ACHN (cell line): ENCODE results near the gene SDSL.

Experiments
- DNase-seq: peaks from one replicate; pipeline ENCODE4 v3.0.0-alpha.2; 2015
- in situ Hi-C: cut with HindIII; loops from 2 replicates; pipeline ENCODE4 v1.10.0; 2017; ENCODE audit warnings: low sequenced_read_pairs, low pct_ligation_motif_present, low pct_unique_long_range_greater_than_20kb

Gene SDSL

DNA sequence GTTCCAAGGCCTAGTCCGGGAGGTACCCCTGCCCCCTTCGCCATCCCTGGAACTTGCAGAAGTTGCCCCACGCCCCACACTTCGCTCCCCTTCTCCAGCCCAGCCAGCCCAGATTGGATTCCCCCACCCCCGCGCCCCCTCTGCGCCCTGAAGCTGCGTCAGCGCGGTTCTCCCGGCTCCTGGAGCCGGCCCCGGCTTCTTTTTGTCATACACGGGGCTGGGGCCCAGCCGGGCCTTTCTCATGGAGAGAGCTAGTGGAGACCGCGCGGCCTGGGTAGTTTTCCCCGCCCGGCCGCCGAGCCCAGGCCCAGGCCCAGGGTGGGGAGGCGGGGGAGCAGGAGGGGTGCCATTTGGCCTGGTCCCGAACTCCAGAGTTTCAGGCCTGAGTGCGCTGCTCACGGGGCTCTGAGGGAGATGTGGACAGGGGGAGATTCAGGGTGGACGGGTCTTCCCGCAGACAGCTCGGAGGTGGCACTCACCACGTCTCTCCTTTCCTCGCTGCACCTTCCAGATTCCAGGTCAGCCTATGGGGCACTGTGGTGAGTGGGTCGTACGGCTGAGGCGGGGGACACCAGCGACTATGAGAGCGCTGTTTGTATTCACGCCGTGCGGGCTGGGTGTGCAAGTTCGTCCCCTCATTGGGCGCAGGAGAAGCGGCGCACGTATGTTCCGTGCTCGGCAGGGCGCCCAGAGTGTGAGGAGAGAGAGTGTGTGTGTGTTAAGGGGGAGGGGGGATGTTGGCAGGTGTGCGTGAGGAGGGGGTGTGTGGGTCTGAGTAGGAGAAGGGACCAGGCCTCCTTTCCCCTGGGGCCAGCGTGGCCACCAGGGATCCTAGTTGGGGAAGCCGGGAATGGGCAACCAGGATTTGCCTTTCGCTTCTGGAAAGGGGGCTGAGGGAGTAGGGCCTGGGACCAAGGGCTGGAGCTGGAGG is 50.3 kb downstream of the SDSL start:
- DNase-seq, result no peak
- in situ Hi-C loops, result no loop called here

DNA sequence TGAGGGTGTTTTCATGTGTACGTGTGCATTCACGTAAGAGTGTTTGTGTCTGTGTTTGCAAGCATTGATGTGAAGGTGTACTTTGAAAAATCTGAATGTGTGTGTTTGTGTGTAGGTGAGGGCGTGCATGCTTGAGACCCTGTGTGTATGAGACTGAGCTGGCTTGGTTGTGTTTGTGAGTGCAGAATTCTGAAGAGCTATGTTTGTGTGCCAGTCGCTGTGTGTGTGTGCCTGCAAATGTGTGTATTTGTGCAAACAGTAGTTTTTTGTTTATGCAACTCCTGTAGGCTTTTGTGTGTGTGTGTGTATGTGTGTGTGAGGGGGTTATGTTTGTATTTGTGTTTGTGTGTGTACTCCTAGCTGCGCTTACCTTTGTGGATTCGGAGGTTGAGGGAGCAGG is 51.2 kb downstream of the SDSL start:
- DNase-seq, result no peak
- in situ Hi-C loops, result no loop called here

DNA sequence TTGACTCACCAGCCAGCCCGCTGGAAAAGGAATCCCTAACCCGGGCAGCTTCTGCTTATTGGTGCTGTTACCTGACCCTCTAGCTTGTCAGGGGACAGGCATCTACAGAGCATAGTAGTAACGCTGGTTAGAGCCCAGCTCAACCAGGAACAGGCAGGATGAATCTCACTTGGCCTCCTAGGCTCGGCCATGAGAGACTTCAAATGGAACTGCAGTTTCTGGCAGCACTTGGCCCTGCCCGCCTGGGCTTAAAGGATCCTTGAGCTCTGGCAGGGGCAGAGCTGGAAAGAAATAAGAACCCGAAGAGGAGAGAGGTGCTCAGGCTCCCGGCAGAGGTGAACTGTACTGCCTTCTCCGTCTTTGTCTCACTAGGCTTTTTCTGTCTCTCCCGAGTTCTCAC is 51.8 kb downstream of the SDSL start:
- DNase-seq, result no peak
- in situ Hi-C loops, result no loop called here

DNA sequence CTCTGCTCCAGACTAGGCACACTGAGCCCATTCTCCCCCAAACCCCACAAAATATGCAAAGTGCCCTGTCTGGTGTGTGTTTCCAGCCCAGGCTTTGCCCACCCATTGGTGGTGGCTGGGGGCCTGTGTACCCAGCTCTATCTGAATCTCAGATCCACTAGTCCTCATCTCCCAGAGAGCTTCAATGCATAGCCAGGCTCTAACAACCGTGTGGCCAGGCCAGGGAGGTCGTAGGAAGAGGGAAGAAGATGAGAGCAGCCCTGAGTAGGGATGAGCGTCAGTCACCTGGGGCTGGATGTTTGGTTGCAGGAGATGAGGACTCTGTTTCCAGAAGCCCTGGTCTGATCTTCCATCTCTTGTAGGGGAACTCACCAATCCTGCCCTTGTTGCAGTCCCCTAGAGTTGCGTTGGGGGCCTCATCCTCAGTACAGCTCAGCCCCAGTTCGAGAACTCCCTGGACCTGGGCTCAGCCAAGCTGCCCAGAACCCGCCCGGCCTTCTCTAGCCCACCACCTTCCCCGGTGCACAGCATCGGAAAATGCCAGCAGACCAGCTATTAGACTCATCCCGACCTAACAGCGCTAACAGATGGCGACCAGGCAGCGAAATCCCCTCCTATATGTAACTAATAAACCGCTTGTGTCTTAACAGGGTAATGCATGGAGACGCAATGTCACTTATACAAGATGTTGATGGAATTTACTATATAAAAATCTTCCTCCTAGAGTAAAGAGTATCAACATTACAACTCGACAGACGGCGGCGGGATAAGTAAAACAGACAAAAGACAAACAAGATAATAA is 52.7 kb downstream of the SDSL start:
- in situ Hi-C loops, result no loop called here
- DNase-seq, result no peak

DNA sequence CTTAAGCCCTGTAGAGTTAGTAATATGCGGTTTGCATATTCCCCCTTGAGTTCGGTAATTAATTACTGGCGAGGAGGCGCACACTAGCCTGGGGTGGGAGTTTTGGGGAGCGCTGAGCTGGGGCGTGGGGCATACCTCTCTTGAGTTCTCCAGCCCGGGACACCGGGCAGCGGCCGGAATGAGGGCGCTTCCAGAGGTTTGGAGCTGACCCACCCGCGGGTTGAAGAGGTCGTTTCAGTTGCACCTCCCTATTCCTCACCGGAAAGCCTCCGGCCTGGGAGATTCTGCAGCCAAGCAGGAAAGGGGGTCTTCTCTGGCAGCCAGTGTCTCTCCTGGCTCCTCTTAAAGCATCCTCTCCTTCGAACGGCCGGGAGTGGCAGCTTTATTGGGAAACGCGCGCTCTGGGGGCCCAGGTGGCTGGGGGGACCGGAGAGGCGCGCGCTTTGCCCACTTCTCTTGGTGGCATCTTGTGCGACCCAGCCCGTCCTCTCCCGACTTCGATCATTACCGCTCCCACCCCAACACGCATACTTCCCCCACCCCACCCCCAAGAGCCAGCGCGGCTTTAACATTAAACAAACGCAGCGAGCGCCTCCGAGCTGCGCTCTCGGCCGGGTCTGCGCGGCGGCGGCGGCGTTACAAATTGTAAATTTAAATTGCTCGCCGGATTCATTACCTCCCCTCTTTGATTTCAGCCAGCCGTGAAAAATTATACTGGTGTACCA is 53.4 kb downstream of the SDSL start:
- in situ Hi-C loops, result no loop called here
- DNase-seq, result no peak

DNA sequence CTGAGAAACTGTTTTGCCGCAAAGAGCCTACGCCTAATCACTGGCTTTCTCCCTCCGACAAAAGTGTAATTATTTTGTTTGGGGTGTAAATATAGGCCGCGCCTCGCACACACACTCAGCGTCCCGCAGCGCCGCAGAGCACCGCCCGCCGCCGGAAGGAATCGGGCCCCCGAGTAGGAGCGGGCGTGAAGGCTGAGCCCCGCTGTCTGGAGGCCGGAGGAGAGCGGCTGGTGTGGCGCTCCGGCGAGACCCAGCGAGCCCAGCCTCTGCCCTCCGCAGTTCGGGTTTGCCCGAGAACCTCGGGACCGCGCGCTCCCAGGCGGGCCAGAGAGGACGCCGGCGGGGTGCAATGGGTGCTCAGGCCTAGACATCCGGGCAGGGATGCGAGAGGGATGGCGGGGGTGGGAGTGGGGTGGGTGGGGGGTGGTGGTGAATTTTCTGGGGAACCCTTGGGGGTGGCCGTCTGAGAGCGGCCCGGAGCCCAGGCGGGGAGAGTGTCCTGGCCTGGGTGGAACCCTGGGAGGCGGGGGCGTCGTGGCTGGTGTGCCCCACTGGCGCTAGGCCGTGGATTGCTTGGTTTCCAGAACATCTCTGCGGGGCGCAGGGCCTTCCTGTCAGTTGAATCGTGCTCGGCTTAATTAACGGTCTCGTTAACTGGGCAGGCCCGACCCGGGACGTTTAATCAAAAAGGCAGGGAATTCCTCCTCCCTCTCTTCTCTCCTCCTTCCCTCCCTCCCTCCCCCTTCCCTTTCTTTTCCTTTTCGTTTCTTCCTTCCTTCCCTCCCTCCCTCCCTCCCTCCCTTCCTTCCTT is 54.2 kb downstream of the SDSL start:
- no peak for DNase-seq

DNA sequence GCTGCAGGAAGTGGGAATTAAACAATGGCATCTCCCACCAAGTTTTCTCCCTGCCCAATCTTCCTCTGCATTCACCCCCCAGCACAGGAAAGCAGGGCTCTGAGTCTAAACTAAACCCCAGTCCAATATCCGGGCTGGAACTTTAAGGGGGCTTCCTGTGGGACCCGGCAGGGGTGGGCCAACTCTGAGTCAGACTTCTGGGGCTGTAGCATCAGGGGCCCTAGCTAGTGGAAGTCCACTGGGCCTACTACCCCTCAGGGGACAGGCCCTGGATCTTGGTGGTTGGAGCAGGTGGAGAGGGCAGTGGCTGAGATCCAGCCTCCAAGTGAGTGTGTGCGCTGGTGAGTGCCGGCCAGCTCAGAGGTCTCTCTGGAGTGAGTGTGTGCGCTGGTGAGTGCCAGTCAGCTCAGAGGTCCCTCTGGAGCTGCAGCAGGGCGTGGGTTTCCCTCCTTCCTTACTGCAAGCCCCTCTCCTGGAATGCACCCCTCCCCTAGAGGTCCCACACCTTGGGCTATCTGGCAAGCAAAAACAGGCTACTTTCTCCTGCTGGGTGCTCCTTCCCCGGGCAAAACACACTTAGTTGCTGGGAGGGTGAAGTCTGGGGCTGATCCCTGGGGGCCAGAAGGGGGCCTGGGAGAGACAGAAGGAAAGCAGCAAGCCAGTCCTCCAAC is 55.1 kb downstream of the SDSL start:
- no peak for DNase-seq
- in situ Hi-C loops, result no loop called here

More for the DNA sequence above, 54.2 kb downstream of the SDSL start:
- in situ Hi-C loops, result no loop called here

DNA sequence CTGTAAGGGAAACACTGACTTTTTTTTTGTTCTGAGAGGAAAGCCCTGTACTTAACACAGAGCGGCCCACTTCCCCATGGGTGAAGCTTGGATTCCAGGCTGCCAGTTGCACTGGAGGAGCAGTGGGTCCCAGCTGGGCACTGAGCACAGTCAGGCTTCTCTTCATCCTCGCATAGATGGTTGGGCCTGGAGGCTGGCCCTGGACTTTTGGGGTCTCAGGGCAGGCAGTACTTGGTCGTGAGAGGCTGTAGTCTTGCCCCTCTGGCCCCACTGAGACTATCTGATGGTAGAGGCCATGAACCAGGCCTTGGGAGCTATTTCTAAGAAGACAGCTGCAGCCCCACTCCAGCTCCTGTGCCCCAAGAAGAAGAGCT is 55.6 kb downstream of the SDSL start:
- no peak for DNase-seq
- in situ Hi-C loops, result no loop called here

DNA sequence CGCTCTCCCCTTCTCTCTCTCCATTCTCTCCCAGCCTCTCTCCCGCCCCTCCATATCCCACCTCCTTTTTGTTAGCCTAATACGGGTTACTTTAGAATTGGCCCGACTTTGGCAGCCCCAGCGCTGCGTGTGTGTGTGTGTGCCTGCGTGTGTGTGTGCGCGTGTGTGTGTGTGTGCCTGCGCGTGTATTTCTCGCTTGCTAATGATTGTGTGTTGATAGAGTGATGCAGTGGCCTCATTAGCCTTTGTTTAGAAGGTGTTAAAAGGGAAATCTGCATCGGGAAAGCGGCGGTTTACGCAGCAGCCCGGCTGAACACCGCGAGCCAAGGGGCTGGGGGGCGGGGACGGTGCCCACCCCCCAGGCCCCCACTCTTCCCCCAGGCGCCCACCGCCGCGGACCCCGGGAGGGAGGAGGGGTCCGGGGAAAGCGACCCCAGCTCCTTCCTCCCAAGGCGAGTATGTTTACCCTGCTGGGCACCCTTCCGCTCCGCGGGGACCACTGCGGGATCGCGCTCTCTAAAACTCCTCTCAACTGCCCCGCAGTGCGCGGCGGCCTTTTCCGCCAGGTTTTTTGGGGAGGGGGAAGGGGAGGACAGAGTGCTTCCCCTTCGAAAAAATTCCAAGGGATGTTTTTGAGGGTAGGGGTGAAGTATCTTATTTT is 56.3 kb downstream of the SDSL start:
- in situ Hi-C loops, result no loop called here

DNA sequence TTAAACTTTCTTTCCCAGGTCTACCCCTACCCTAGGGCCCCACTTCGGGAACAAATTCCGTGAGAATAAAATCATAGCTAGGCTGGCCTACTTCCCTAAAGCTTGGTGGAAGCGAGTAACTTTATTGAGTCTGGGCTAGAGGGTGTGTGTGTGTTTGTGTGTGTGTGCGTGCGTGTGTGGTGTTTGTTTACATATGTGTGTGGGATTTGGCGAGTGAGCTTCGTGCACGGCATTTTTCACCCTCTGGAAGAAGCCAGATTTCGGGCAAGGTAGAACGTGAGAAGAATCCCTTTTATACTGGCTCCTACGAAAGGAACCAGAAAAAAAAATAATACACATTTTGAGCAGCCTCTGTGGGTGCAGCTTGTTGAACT is 57.0 kb downstream of the SDSL start:
- in situ Hi-C loops, result no loop called here
- DNase-seq, result no peak

More for the DNA sequence above, 56.3 kb downstream of the SDSL start:
- DNase-seq, result no peak

DNA sequence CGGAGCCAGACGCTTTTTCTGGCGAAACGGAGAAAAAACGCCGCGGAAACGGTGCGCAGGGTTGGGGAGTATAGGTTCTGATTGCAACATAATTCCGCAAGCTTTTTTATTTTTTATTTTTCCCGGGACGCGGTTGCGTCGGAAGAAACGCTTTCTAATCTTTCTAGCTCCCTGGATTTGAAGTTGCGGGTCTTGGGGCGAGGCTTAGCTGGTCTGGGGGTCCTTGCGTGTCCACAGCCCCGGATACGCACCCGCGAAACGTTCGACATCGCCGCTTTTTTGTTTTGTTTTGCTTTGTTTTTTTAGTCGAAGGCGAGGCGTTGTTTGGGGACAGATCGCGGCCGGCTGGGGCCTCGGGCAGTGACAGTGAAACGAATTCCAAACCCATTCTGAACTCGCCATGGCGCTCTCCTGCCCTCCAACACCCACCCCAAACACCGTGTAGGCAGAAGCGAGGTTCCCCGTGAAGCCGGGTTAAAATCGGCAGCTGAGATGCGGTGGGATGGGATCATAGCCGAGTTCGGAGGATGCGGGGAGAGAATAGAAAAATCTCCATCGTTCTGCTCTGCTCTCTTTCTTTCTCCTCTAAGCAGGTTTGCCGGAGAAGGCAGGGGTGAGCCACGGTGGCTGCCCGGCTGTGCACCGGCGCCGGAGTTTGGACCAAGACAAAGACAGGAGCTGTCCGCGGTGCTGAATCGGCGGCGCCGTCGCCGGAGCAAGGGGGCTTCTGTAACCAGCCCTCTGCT is 57.6 kb downstream of the SDSL start:
- in situ Hi-C loops, result no loop called here
- peak; percentile 52 for DNase-seq

DNA sequence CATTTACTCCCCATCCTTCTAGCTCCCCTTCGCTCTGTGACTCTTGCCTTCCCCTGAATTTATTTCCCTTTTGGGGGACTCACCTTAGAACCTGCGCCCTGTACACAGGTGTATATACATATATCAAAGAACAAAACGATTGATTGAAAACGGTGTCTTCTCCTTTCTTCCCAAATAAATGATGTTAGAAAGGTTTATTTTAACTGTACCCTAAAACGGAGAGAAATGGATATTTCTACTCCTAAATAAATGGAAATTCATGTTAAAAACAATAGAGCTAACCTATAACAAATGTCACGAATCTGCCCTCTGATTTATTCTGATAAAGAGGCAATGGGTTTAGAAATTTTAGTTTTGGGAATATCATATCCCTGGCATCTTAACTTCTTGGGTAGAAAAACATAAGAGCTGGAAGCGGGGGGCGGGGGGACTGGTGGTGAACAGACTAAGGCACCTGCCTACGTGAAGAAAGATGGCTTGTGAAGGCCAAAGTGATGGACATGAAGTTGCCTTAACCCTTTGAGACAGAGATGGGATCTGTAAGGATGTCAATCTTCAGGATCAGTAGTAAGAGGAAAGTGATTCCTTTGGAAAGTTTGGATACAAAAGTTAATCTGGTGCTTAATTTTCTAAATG is 58.3 kb downstream of the SDSL start:
- DNase-seq, result no peak
- in situ Hi-C loops, result no loop called here

DNA sequence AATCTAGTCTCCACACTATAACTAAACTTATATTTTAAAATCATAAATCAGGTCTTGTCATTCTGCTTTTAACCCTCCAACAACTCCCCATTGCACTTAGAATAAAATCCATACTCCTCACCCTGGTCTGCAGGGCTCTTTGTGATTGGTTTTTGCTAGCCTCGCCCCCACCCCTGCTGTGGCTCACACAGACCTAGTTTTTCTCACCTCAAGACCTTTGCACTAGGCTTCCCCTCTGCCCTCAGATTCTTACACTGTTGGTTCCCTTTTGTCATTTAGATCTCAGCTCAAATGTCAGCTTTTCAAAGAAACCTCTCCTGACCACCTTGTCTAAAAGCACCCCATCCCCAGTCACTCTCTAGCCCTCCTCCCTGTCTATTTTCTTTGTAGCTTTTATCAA is 60.2 kb downstream of the SDSL start:
- in situ Hi-C loops, result no loop called here
- DNase-seq, result no peak

DNA sequence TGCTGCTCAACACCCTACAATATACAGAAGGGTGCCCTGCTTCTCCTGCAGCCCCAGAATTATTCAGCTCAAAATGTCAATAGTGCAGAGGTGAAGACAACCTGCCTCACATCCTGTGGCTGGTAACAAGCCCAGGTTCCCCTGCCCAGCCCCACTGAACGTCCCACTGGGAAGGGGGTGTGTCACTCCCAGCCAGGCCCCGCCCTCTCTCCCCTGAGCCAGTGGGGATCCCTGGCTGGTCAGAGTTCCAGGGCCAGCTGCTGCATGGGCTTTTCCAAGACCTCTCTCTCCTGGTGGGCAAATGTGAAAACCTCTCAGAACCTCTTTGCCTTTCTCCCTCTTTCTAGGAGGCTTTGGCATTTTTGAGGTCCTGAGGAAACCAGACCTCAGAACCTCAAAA is 63.1 kb downstream of the SDSL start:
- no peak for DNase-seq
- in situ Hi-C loops, result no loop called here

DNA sequence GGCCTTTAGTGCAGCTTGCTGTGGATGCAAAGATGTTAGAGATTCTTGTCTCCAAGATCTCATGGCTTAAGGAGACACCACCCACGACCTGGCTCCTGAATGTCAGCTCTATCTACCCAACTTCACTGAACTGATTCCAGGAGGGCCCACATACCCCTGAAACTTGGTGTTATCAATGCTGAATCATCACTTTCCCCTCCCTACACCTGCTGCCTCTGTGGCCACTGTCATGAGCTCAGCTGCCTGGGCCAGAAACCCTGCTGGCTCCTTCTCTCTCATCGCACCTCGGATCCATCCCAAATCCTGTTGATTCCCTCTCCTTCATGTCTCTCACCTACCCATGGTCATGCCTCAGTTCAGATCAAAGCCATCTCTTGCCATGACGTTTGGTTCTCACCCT is 64.5 kb downstream of the SDSL start:
- in situ Hi-C loops, result no loop called here
- DNase-seq, result no peak
